T-cell (primary cell): ENCODE results near the gene SNX13. TPM values are rescaled to one million over a fixed set of nuclear protein-coding genes. Genes with fewer than 3 reads are reported as not detected.

ENCODE experiments used
- ATAC-seq, 4 experiments: fragments of 200-7000 bp in 3 of 4; fragments of 150-1000 bp in 1 of 4; cut with Tn5 transposase; replicated peaks in 1 of 4; 1 replicate in 3 of 4; 2 replicates in 1 of 4; pipeline ENCODE4 v1.10.0; 2021; ENCODE audit warnings: moderate library complexity in 3 of 4, mild to moderate bottlenecking in 2 of 4, moderate number of reproducible peaks in 1 of 4
- CTCF ChIA-PET, 2 donors: fragments of 300-600 bp; sonication (Branson Sonifier 250); formaldehyde crosslinking; loops; one replicate each; lab custom pipeline; 2022; ENCODE audit warnings: antibody characterized with exemption in 2 of 2; lab: Charles Lee
- POLR2A ChIA-PET, 2 donors: fragments of 300-600 bp; sonication (Branson Sonifier 250); formaldehyde crosslinking; loops; one replicate each; lab custom pipeline; 2022; ENCODE audit warnings: antibody characterized with exemption in 2 of 2; lab: Charles Lee
- DNase-seq, 35 experiments: peaks; one replicate each; pipeline versions ENCODE4 v3.0.0 to v3.0.0-alpha.2; 2013 to 2023
- H3K27ac ChIP-seq: one replicate; pipeline ENCODE4 v1.5.1; 2013; ENCODE audit warnings: low read length
- H3K27me3 ChIP-seq, 2 experiments: replicated peaks in 1 of 2; 1 replicate in 1 of 2; 2 replicates in 1 of 2; pipeline versions ENCODE4 v1.6.1 to v1.7.0; 2013; ENCODE audit warnings: low read length in 1 of 2, mixed read lengths in 1 of 2; ENCODE audit not compliant: control insufficient read depth in 2 of 2, insufficient read depth in 2 of 2; ENCODE audit errors: extremely low read depth in 1 of 2
- H3K36me3 ChIP-seq, 2 donors: 1 replicate in 1 of 2; 2 replicates in 1 of 2; pipeline versions ENCODE4 v1.6.1 to v1.7.0; 2013; ENCODE audit warnings: low read length in 1 of 2; ENCODE audit not compliant: control insufficient read depth in 2 of 2, insufficient read depth in 1 of 2; ENCODE audit errors: extremely low read depth in 1 of 2
- H3K4me1 ChIP-seq, 2 experiments: 1 replicate in 1 of 2; 2 replicates in 1 of 2; pipeline versions ENCODE4 v1.6.1 to v1.7.0; 2013; ENCODE audit warnings: low read length in 2 of 2, mixed read lengths in 1 of 2; ENCODE audit not compliant: insufficient read depth in 2 of 2, control insufficient read depth in 1 of 2; ENCODE audit errors: extremely low read depth in 1 of 2
- H3K4me3 ChIP-seq, 2 donors: 1 replicate in 1 of 2; 2 replicates in 1 of 2; pipeline versions ENCODE4 v1.5.1 to v1.7.0; 2013; ENCODE audit warnings: mild to moderate bottlenecking in 2 of 2, low read length in 1 of 2, moderate library complexity in 1 of 2; ENCODE audit not compliant: control insufficient read depth in 1 of 2; ENCODE audit errors: extremely low read depth in 1 of 2
- H3K9me3 ChIP-seq: 2 replicates; pipeline ENCODE4 v1.7.0; 2013
- H3K27ac Mint-ChIP-seq, 2 donors: one replicate each; pipeline ENCODE4 v1.8.0; 2020 to 2021; ENCODE audit warnings: mild to moderate bottlenecking in 2 of 2, mixed read lengths in 2 of 2
- H3K27me3 Mint-ChIP-seq, 2 donors: one replicate each; pipeline ENCODE4 v1.8.0; 2021 to 2022; ENCODE audit warnings: mixed read lengths in 2 of 2
- H3K36me3 Mint-ChIP-seq: one replicate; pipeline ENCODE4 v1.8.0; 2021; ENCODE audit warnings: mixed read lengths
- H3K4me1 Mint-ChIP-seq, 3 donors: one replicate each; pipeline ENCODE4 v1.8.0; 2020 to 2022; ENCODE audit warnings: mixed read lengths in 3 of 3, mild to moderate bottlenecking in 1 of 3
- H3K4me3 Mint-ChIP-seq, 3 donors: one replicate each; pipeline ENCODE4 v1.8.0; 2020 to 2022; ENCODE audit warnings: mild to moderate bottlenecking in 3 of 3, mixed read lengths in 3 of 3, moderate library complexity in 3 of 3
- H3K9me3 Mint-ChIP-seq, 3 donors: one replicate each; pipeline ENCODE4 v1.8.0; 2020 to 2022; ENCODE audit warnings: mixed read lengths in 3 of 3
- WGBS: methylation state at CpG from one replicate; pipeline ENCODE4 v1.1.5; 2013; ENCODE audit warnings: missing lambda C conversion rate; ENCODE audit not compliant: insufficient coverage; 5-methylcytosine and 5-hydroxymethylcytosine counted together
- total RNA-seq, 35 experiments: library from RNA in 6 of 35; stranded (reverse) in 6 of 35; fragments of 120-200 nt in 1 of 35; gene quantifications; one replicate each; pipeline versions ENCODE4 v1.2.1 to v1.2.4 and lab custom pipeline; 2013 to 2026

SNX13 gene
- total RNA-seq, 5 donors from 2014 or later (not counting 1 experiment from before 2014, with no cell fraction given) = 29.4 to 34.1 (median 33.1) TPM

GRCh38 chr7:17966706-17967105 lies 26.4 kb upstream of the SNX13 start:
- H3K36me3 Mint-ChIP-seq = no peaks in the 10 kb centered on the region
- no peak for DNase-seq

GRCh38 chr7:17965603-17966002 lies 25.3 kb upstream of the SNX13 start:
- Histone ChIP-seq H3K27me3 (peaks cover 0 to 5% of the 10 kb centered on the region in 2 experiments), H3K4me3 (no peak overlapping the region), H3K36me3 (no peaks in the 10 kb centered on the region), H3K9me3 (no peaks in the 10 kb centered on the region), H3K4me1 (no peaks in the 10 kb centered on the region), H3K27ac (no peak overlapping the region)
- no peak overlapping the region for H3K4me3 Mint-ChIP-seq
- no peaks in the 10 kb centered on the region for H3K9me3 Mint-ChIP-seq
- ATAC-seq = no peak
- H3K36me3 Mint-ChIP-seq = no peaks in the 10 kb centered on the region
- POLR2A ChIA-PET = no interaction called here
- H3K27me3 Mint-ChIP-seq = peaks cover under 1 to 2% of the 10 kb centered on the region in 2 donors
- no peak for DNase-seq
- CTCF ChIA-PET = interaction anchor here in 1 of 2 donors (0.6 kb wide), 1 partner anchor 423 kb away, joined by 3 read pairs; no protein-coding TSS in a partner anchor
- H3K4me1 Mint-ChIP-seq = no peaks in the 10 kb centered on the region
- H3K27ac Mint-ChIP-seq = no peak overlapping the region

More at GRCh38 chr7:17966706-17967105, 26.4 kb upstream of the SNX13 start:
- Histone ChIP-seq H3K9me3 (no peaks in the 10 kb centered on the region), H3K27me3 (peaks cover 0 to 5% of the 10 kb centered on the region in 2 experiments), H3K36me3 (no peaks in the 10 kb centered on the region), H3K4me1 (no peaks in the 10 kb centered on the region), H3K27ac (no peak overlapping the region), H3K4me3 (no peak overlapping the region)
- POLR2A ChIA-PET = no interaction called here
- H3K4me1 Mint-ChIP-seq = no peaks in the 10 kb centered on the region
- ATAC-seq = no peak
- H3K27ac Mint-ChIP-seq = no peak overlapping the region
- no peak overlapping the region for H3K4me3 Mint-ChIP-seq
- H3K27me3 Mint-ChIP-seq = peaks cover 0 to 2% of the 10 kb centered on the region in 2 donors
- CTCF ChIA-PET = no interaction called here
- no CpG with 5 or more reads among the region's 3 CpGs for WGBS
- no peaks in the 10 kb centered on the region for H3K9me3 Mint-ChIP-seq

GRCh38 chr7:17963281-17963680 lies 23.0 kb upstream of the SNX13 start:
- no peaks in the 10 kb centered on the region for H3K36me3 Mint-ChIP-seq
- H3K9me3 Mint-ChIP-seq = no peaks in the 10 kb centered on the region
- Histone ChIP-seq H3K4me1 (no peaks in the 10 kb centered on the region), H3K4me3 (no peak overlapping the region), H3K9me3 (no peaks in the 10 kb centered on the region), H3K36me3 (no peaks in the 10 kb centered on the region), H3K27me3 (peaks cover 0 to 5% of the 10 kb centered on the region in 2 experiments), H3K27ac (no peak overlapping the region)
- no peak overlapping the region for H3K4me3 Mint-ChIP-seq
- H3K27me3 Mint-ChIP-seq = peaks cover 3 to 6% of the 10 kb centered on the region in 2 donors
- H3K27ac Mint-ChIP-seq = no peak overlapping the region
- ATAC-seq = no peak
- POLR2A ChIA-PET = no interaction called here
- H3K4me1 Mint-ChIP-seq = no peaks in the 10 kb centered on the region
- WGBS = no CpG with 5 or more reads among the region's 3 CpGs
- CTCF ChIA-PET = no interaction called here
- no peak for DNase-seq

- H3K27me3 ChIP-seq = peaks cover 0 to 5% of the 10 kb centered on the region in 2 experiments
- no peaks in the 10 kb centered on the region for H3K9me3 ChIP-seq
- no peak overlapping the region for H3K4me3 ChIP-seq
- ChIA-PET POLR2A (no interaction called here), CTCF (no interaction called here)
- H3K36me3 ChIP-seq = no peaks in the 10 kb centered on the region
- no peak overlapping the region for H3K27ac Mint-ChIP-seq
- H3K27ac ChIP-seq = no peak overlapping the region
- H3K4me1 Mint-ChIP-seq = no peaks in the 10 kb centered on the region
- WGBS = 96% methylated on average over 9 of the region's 9 CpGs
- H3K9me3 Mint-ChIP-seq = no peaks in the 10 kb centered on the region
- no peaks in the 10 kb centered on the region for H3K36me3 Mint-ChIP-seq
- ATAC-seq (no peak), DNase-seq (no peak)
- H3K27me3 Mint-ChIP-seq = peaks cover 3 to 8% of the 10 kb centered on the region in 2 donors
- no peaks in the 10 kb centered on the region for H3K4me1 ChIP-seq
- H3K4me3 Mint-ChIP-seq = no peak overlapping the region
Observed at GRCh38 chr7:17962652-17963051, 22.4 kb upstream of the SNX13 start.

- WGBS = 100% methylated on average over 1 of the region's 2 CpGs
- no peak for DNase-seq
- no peak overlapping the region for H3K27ac ChIP-seq
- H3K36me3 ChIP-seq = no peaks in the 10 kb centered on the region
- H3K36me3 Mint-ChIP-seq = no peaks in the 10 kb centered on the region
- ATAC-seq = no peak
- no peaks in the 10 kb centered on the region for H3K9me3 ChIP-seq
- CTCF ChIA-PET = no interaction called here
- peaks cover 3 to 10% of the 10 kb centered on the region in 2 donors for H3K27me3 Mint-ChIP-seq
- H3K4me1 ChIP-seq = no peaks in the 10 kb centered on the region
- no peak overlapping the region for H3K4me3 Mint-ChIP-seq
- H3K27me3 ChIP-seq = peaks cover 0 to 4% of the 10 kb centered on the region in 2 experiments
- peaks cover 0 to 3% (median 0%) of the 10 kb centered on the region in 3 donors for H3K4me1 Mint-ChIP-seq
- H3K9me3 Mint-ChIP-seq = no peaks in the 10 kb centered on the region
- no peak overlapping the region for H3K4me3 ChIP-seq
- H3K27ac Mint-ChIP-seq = no peak overlapping the region
- POLR2A ChIA-PET = no interaction called here
Observed at GRCh38 chr7:17957871-17958270, 17.6 kb upstream of the SNX13 start.

- peak in 2 of 4 experiments; percentile 31 to 52 for ATAC-seq
- H3K27me3 Mint-ChIP-seq = peaks cover 0 to 1% of the 10 kb centered on the region in 2 donors
- no peaks in the 10 kb centered on the region for H3K36me3 ChIP-seq
- CTCF ChIA-PET = no interaction called here
- H3K9me3 Mint-ChIP-seq = no peaks in the 10 kb centered on the region
- peak overlapping the region in 1 of 2 donors; percentile 80 for H3K27ac Mint-ChIP-seq
- no peaks in the 10 kb centered on the region for H3K4me1 ChIP-seq
- H3K9me3 ChIP-seq = no peaks in the 10 kb centered on the region
- WGBS = no CpG with 5 or more reads among the region's 2 CpGs
- no peak for DNase-seq
- POLR2A ChIA-PET = no interaction called here
- peaks cover 6 to 16% (median 11%) of the 10 kb centered on the region in 3 donors for H3K4me1 Mint-ChIP-seq
- no peak overlapping the region for H3K27ac ChIP-seq
- H3K36me3 Mint-ChIP-seq = no peaks in the 10 kb centered on the region
- peak overlapping the region; percentile 34 to 67 (median 43) for H3K4me3 Mint-ChIP-seq
- H3K27me3 ChIP-seq = no peaks in the 10 kb centered on the region
- H3K4me3 ChIP-seq = no peak overlapping the region
Observed at GRCh38 chr7:17952387-17952786, 12.1 kb upstream of the SNX13 start.
